Astrocyte of the hippocampus (primary cell): Measurements from ENCODE around the gene DDX11.
"Not testable (repeated sequence)": the region's sequence is repeated elsewhere in the genome, so short reads cannot be mapped to it uniquely, and the experiment has no call there.

Source experiments
- DNase-seq: peaks from one replicate; pipeline ENCODE4 v3.0.0; 2011; ENCODE audit warnings: low read depth, low spot score

Gene DDX11

GRCh38 chr12:31073527-31074332 is at the start of gene DDX11:
TSS of gene DDX11 (plus strand) at chr12:31073860. CDS start at chr12:31078394, 4,534 bp downstream.
- DNase-seq, result peak; percentile 93

GRCh38 chr12:31026202-31026601 is 47.5 kb upstream of the DDX11 start:
- DNase-seq, result no peak

- not testable (repeated sequence) for DNase-seq
Observed at GRCh38 chr12:31027006-31027405, 46.7 kb upstream of the DDX11 start.

GRCh38 chr12:31029468-31029867 is 44.2 kb upstream of the DDX11 start:
- DNase-seq, result no peak

- no peak for DNase-seq
Observed at GRCh38 chr12:31029916-31030562, 43.6 kb upstream of the DDX11 start.

- no peak for DNase-seq
Observed at GRCh38 chr12:31031951-31032335, 41.7 kb upstream of the DDX11 start.

GRCh38 chr12:31033146-31033545 is 40.5 kb upstream of the DDX11 start:
- DNase-seq, result no peak

GRCh38 chr12:31033681-31034080 is 40.0 kb upstream of the DDX11 start:
- DNase-seq, result peak; percentile 32

GRCh38 chr12:31034372-31034771 is 39.3 kb upstream of the DDX11 start:
- DNase-seq, result peak; percentile 28

GRCh38 chr12:31035226-31035625 is 38.4 kb upstream of the DDX11 start:
- no peak for DNase-seq

- DNase-seq, result no peak
Observed at GRCh38 chr12:31035967-31036665, 37.5 kb upstream of the DDX11 start.

- no peak for DNase-seq
Observed at GRCh38 chr12:31037028-31037427, 36.6 kb upstream of the DDX11 start.

- no peak for DNase-seq
Observed at GRCh38 chr12:31037931-31038330, 35.7 kb upstream of the DDX11 start.

- no peak for DNase-seq
Observed at GRCh38 chr12:31041033-31041564, 32.6 kb upstream of the DDX11 start.

- DNase-seq, result peak; percentile 42
Observed at GRCh38 chr12:31050143-31050542, 23.5 kb upstream of the DDX11 start.

- DNase-seq, result peak; percentile 38
Observed at GRCh38 chr12:31050548-31050947, 23.1 kb upstream of the DDX11 start.

GRCh38 chr12:31051692-31052091 is 22.0 kb upstream of the DDX11 start:
- DNase-seq, result not testable (repeated sequence)

GRCh38 chr12:31052121-31052520 is 21.5 kb upstream of the DDX11 start:
- not testable (repeated sequence) for DNase-seq

- peak; percentile 61 for DNase-seq
Observed at GRCh38 chr12:31052666-31053439, 20.8 kb upstream of the DDX11 start.

GRCh38 chr12:31053944-31054343 is 19.7 kb upstream of the DDX11 start:
- DNase-seq, result not testable (repeated sequence)

- no peak for DNase-seq
Observed at GRCh38 chr12:31057671-31058070, 16.0 kb upstream of the DDX11 start.
